Ovary (tissue), 3 donors: ENCODE data around the gene NDC80.

Source experiments
- POLR2A ChIP-seq: fragments of 450-650 bp; IDR thresholded peaks from one replicate; pipeline ENCODE4 v1.6.1; 2017; ENCODE audit warnings: antibody characterized with exemption, mild to moderate bottlenecking, moderate library complexity
- TF ChIP-seq, protein P1 (sequence below), 3 donors: fragments of 450-650 bp in 2 of 3; fragments of 200-600 bp in 1 of 3; IDR thresholded peaks; one replicate each; pipeline versions ENCODE4 v1.5.1 to v1.8.0; 2016 to 2022; ENCODE audit warnings: antibody characterized with exemption in 3 of 3, mild to moderate bottlenecking in 1 of 3
- donor health status: DM: no; HTN: no; CAD: no.

DNA sequence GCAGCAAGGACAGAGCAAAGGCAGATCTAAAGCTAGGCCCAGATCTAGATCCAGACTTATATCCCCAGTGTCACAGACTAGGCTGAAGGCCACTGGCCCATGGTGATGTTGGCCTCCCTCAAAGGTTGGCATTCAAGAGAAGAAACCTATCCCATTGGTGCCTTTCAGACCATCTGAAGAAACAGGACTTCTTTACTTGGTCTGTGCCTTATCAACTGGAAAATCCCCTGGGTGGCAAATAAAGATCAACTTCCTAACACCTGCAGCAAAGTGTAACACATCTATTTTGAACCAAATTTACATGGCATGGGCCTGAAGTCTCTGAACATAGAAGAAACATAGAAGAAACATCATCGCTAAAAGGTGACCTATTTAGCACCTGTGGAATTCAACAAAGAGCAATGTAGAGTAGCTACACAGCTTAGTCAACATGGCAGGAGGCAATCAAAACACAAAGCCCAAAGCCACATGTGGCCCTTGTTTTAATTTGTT lies 35.9 kb upstream of the NDC80 start:
- TF ChIP-seq, protein P1, sequence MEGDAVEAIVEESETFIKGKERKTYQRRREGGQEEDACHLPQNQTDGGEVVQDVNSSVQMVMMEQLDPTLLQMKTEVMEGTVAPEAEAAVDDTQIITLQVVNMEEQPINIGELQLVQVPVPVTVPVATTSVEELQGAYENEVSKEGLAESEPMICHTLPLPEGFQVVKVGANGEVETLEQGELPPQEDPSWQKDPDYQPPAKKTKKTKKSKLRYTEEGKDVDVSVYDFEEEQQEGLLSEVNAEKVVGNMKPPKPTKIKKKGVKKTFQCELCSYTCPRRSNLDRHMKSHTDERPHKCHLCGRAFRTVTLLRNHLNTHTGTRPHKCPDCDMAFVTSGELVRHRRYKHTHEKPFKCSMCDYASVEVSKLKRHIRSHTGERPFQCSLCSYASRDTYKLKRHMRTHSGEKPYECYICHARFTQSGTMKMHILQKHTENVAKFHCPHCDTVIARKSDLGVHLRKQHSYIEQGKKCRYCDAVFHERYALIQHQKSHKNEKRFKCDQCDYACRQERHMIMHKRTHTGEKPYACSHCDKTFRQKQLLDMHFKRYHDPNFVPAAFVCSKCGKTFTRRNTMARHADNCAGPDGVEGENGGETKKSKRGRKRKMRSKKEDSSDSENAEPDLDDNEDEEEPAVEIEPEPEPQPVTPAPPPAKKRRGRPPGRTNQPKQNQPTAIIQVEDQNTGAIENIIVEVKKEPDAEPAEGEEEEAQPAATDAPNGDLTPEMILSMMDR (IDR thresholded peaks at IDR 0.05), result no peak
- no peak for TF ChIP-seq POLR2A
